ENCODE results near the gene PIM3. TPM values are rescaled to one million over a fixed set of nuclear protein-coding genes. Genes with fewer than 3 reads are reported as not detected.
A peak's percentile ranks its signal among the peaks of the same experiment; 100 is the strongest.
"Not testable (repeated sequence)": the region's sequence is repeated elsewhere in the genome, so short reads cannot be mapped to it uniquely, and the experiment has no call there.

PIM3 gene
- total RNA-seq, 1 donor from 2014 or later: 18.6 TPM

DNA sequence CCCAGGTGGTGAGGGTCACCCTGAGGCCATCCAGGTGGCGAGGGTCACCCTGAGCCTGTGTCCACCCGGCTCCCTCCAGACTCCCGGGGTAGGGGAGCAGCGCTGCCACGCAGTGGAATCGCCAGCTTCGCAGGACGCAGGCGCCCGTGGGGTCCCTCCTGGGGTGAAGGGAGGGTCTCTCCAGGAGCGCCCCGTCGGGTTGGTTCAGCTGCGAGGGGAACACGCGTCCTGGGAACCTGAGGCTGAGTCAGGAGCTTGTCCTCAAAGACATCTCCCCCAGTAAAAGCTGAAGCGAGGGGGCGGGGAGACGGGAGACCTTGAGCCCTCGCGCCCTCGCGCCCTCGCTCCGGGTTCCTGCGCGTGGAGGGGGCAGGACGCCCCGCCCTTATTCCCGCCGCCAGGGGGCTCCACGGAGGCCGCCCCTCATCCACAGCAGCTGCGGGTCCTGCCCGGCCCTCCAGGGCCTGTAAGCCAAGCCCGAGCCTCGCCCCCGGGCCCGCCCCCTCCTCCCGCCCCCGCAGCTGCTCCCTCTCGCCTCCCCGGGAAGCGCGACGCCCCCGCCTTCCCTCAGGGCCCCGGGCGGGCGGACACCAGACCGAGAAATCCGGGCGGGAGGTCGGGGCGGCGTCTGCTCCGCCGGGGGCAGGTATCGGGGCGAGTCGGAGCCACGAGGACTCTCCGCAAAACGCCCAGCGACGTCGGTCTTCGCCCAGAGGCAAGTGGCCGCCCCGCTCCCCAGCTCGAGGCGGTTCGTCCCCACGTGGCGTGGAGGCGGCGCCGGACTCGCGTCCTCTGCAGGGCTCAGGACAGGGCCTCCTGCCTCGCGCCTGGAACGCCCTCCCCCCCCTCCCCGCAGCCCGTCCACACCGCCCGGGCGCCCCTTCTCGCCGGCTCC is 22.8 kb downstream of the PIM3 start:
- no peak for DNase-seq (ENCODE audit: extremely low spot score, unreplicated experiment)
- peaks cover 22% of the 10 kb centered on the region for H3K9me3 Mint-ChIP-seq (ENCODE audit: unreplicated experiment)
- H3K27me3 Mint-ChIP-seq (ENCODE audit: unreplicated experiment): peaks cover 23% of the 10 kb centered on the region
- H3K4me3 Mint-ChIP-seq (ENCODE audit: unreplicated experiment): no peak overlapping the region
- H3K27ac Mint-ChIP-seq (ENCODE audit: unreplicated experiment): no peak overlapping the region
- TF ChIP-seq, protein P1, sequence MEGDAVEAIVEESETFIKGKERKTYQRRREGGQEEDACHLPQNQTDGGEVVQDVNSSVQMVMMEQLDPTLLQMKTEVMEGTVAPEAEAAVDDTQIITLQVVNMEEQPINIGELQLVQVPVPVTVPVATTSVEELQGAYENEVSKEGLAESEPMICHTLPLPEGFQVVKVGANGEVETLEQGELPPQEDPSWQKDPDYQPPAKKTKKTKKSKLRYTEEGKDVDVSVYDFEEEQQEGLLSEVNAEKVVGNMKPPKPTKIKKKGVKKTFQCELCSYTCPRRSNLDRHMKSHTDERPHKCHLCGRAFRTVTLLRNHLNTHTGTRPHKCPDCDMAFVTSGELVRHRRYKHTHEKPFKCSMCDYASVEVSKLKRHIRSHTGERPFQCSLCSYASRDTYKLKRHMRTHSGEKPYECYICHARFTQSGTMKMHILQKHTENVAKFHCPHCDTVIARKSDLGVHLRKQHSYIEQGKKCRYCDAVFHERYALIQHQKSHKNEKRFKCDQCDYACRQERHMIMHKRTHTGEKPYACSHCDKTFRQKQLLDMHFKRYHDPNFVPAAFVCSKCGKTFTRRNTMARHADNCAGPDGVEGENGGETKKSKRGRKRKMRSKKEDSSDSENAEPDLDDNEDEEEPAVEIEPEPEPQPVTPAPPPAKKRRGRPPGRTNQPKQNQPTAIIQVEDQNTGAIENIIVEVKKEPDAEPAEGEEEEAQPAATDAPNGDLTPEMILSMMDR (IDR thresholded peaks at IDR 0.05): peak; percentile 37
- H3K36me3 Mint-ChIP-seq (ENCODE audit: unreplicated experiment): peaks cover 5% of the 10 kb centered on the region
- no peaks in the 10 kb centered on the region for H3K4me1 Mint-ChIP-seq (ENCODE audit: unreplicated experiment)

DNA sequence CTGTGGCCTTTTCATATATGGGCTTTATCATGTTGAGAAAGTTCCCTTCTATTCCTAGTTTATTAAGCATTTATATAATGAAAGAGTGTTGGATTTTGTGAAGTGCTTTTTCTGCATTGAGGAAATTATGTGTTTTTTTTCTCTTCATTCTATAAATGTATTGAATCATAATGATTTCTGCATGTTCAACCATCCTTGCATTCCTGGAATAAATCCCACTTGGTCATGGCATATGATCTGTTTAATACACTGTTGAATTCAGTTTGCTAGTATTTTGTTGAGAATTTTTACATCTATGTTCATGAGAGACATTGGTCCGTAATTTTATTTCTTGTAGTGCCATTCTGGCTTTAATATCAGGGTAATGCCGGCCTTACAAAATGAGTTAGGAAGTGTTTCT is 25.8 kb downstream of the PIM3 start:
- Mint-ChIP-seq H3K36me3 (ENCODE audit: unreplicated experiment) (peaks cover 5% of the 10 kb centered on the region), H3K27ac (ENCODE audit: unreplicated experiment) (no peak overlapping the region), H3K4me3 (ENCODE audit: unreplicated experiment) (no peak overlapping the region), H3K27me3 (ENCODE audit: unreplicated experiment) (peaks cover 23% of the 10 kb centered on the region), H3K4me1 (ENCODE audit: unreplicated experiment) (no peaks in the 10 kb centered on the region), H3K9me3 (ENCODE audit: unreplicated experiment) (peaks cover 24% of the 10 kb centered on the region)
- DNase-seq (ENCODE audit: extremely low spot score, unreplicated experiment): no peak
- TF ChIP-seq, protein P1 (IDR thresholded peaks at IDR 0.05): no peak

DNA sequence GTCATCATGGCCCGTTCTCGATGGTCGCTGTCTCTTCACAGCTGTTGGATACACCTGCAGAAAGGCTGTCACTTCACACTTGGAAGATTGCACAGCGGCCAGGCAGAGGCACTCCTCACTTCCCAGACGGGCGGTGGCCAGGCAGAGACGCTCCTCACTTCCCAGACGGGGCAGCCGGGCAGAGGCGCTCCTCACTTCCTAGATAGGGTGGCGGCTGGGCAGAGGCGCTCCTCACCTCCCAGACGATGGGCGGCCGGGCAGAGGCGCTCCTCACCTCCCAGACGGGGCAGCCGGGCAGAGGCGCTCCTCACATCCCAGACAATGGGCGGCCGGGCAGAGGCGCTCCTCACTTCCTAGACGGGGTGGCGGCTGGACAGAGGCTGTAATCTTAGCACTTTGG is 29.3 kb downstream of the PIM3 start:
- not testable (repeated sequence) for H3K36me3 Mint-ChIP-seq (ENCODE audit: unreplicated experiment); H3K4me3 Mint-ChIP-seq (ENCODE audit: unreplicated experiment); H3K4me1 Mint-ChIP-seq (ENCODE audit: unreplicated experiment); H3K27ac Mint-ChIP-seq (ENCODE audit: unreplicated experiment); DNase-seq (ENCODE audit: extremely low spot score, unreplicated experiment)
- Mint-ChIP-seq H3K27me3 (ENCODE audit: unreplicated experiment) (peaks cover 15% of the 10 kb centered on the region), H3K9me3 (ENCODE audit: unreplicated experiment) (peaks cover 29% of the 10 kb centered on the region)

DNA sequence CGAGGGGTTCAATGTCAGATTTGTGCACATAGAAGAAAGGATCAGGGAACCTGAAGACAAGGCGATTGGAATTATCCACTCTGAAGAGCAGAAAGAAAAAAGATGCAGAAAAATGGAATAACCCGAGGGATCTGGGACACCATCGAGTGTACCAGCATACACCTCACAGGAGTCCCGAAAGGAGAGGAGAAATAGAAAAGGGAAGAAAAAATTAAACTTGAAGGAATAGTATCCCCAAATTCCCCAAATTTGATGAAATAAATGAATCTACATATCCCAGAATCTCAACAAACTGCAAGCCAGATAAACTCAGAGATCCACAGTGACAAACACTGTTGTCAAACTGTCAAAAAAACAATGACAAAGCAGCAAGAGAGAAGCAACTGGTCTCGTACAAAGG is 30.6 kb downstream of the PIM3 start:
- TF ChIP-seq, protein P1 (IDR thresholded peaks at IDR 0.05): no peak
- H3K4me3 Mint-ChIP-seq (ENCODE audit: unreplicated experiment): no peak overlapping the region

DNA sequence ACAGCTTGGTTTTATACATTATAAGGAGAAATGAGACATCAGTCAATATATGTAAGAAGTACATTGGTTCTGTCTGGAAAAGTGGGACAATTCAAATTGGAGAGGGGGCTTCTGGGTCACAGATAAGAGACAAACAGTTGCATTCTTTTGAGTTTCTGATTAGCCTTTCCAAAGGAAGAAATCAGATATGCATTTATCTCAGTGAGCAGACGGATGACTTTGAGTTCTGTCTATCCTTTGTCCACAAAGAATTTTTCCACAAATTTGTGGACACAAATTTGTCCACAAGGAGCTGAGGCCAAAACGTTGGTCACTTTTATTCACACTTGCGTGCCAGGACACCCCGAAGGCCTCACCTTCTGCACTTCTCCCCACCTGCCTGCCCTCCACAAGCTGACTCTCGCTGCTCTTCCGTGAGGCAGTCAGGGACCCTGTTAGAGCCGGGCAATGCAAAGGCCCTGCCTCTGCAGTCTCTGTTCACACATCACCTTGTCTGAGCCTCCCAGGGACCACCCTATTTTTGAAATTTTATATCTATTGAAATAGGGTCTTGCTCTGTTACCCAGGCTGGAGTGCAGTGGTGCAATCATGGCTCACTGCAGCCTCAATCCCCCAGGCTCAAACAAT is 31.4 kb downstream of the PIM3 start:
- H3K9me3 Mint-ChIP-seq (ENCODE audit: unreplicated experiment): peaks cover 11% of the 10 kb centered on the region
- H3K27me3 Mint-ChIP-seq (ENCODE audit: unreplicated experiment): peaks cover 2% of the 10 kb centered on the region
- no peaks in the 10 kb centered on the region for H3K36me3 Mint-ChIP-seq (ENCODE audit: unreplicated experiment)
- no peaks in the 10 kb centered on the region for H3K4me1 Mint-ChIP-seq (ENCODE audit: unreplicated experiment)
- H3K4me3 Mint-ChIP-seq (ENCODE audit: unreplicated experiment): no peak overlapping the region
- TF ChIP-seq, protein P1 (IDR thresholded peaks at IDR 0.05): no peak
- no peak for DNase-seq (ENCODE audit: extremely low spot score, unreplicated experiment)
- H3K27ac Mint-ChIP-seq (ENCODE audit: unreplicated experiment): no peak overlapping the region

More for the DNA sequence above, 30.6 kb downstream of the PIM3 start:
- no peaks in the 10 kb centered on the region for H3K4me1 Mint-ChIP-seq (ENCODE audit: unreplicated experiment)
- DNase-seq (ENCODE audit: extremely low spot score, unreplicated experiment): no peak
- H3K9me3 Mint-ChIP-seq (ENCODE audit: unreplicated experiment): peaks cover 19% of the 10 kb centered on the region
- no peak overlapping the region for H3K27ac Mint-ChIP-seq (ENCODE audit: unreplicated experiment)
- H3K36me3 Mint-ChIP-seq (ENCODE audit: unreplicated experiment): no peaks in the 10 kb centered on the region
- peaks cover 2% of the 10 kb centered on the region for H3K27me3 Mint-ChIP-seq (ENCODE audit: unreplicated experiment)
